K562 (cell line): ENCODE results near the gene ABL1.
"Not testable (repeated sequence)": the region's sequence is repeated elsewhere in the genome, so short reads cannot be mapped to it uniquely, and the experiment has no call there.

ENCODE experiments used
- E4F1 ChIP-seq: fragments of 250-450 bp; sonication (Bioruptor Pico); IDR thresholded peaks from 2 replicates; pipeline ENCODE4 v1.5.0; 2021; ENCODE audit warnings: mild to moderate bottlenecking, borderline replicate concordance
- POLR2A ChIP-seq: fragments of 450-650 bp; conservative IDR thresholded peaks from 2 replicates; pipeline ENCODE4 v1.6.1; 2016

GRCh38 chr9:130794021-130794420 is 41.0 kb upstream of the ABL1 start:
- not testable (repeated sequence) for TF ChIP-seq POLR2A; E4F1 (CRISPR knock-in tag)
